ENCODE results near the gene ARL3. TPM values are rescaled to one million over a fixed set of nuclear protein-coding genes. Genes with fewer than 3 reads are reported as not detected.

ARL3 gene
- total RNA-seq (ENCODE audit: unreplicated experiment): 20.3 TPM
- long read RNA-seq, transcript ARL3-201 (6 exons, 3,844 nt): major isoform, 42 of 49 reads
- long read RNA-seq, partial matches to known transcripts: 4 of 49 reads
- long read RNA-seq, other reads (novel, unspliced or antisense): 3 of 49 reads

GRCh38 chr10:102713814-102714620, at the start of gene ARL3:
TSS of gene ARL3 (minus strand) at chr10:102714397. CDS start at chr10:102714275, 122 bp downstream.
- no peak for TF ChIP-seq CTCF (IDR thresholded peaks at IDR 0.05; ENCODE audit: partially characterized antibody, unreplicated experiment)
- peaks cover 5% of the 10 kb centered on the region for H3K27me3 Mint-ChIP-seq (ENCODE audit: unreplicated experiment)
- H3K4me1 Mint-ChIP-seq (ENCODE audit: low read depth, unreplicated experiment): peaks cover 20% of the 10 kb centered on the region
- peak within 1 kb of the TSS; percentile 85 for H3K27ac Mint-ChIP-seq (ENCODE audit: unreplicated experiment)
- H3K9me3 Mint-ChIP-seq (ENCODE audit: unreplicated experiment): peaks cover 11% of the 10 kb centered on the region
- DNase-seq: peak; percentile 97
- no peaks in the 10 kb centered on the region for H3K36me3 Mint-ChIP-seq (ENCODE audit: unreplicated experiment)
- H3K4me3 Mint-ChIP-seq (ENCODE audit: unreplicated experiment): peak within 1 kb of the TSS; percentile 88

GRCh38 chr10:102763037-102763607, 48.9 kb upstream of the ARL3 start:
- Mint-ChIP-seq H3K4me1 (ENCODE audit: low read depth, unreplicated experiment) (no peaks in the 10 kb centered on the region), H3K9me3 (ENCODE audit: unreplicated experiment) (peaks cover 1% of the 10 kb centered on the region), H3K36me3 (ENCODE audit: unreplicated experiment) (no peaks in the 10 kb centered on the region), H3K4me3 (ENCODE audit: unreplicated experiment) (no peak overlapping the region), H3K27ac (ENCODE audit: unreplicated experiment) (no peak overlapping the region), H3K27me3 (ENCODE audit: unreplicated experiment) (no peaks in the 10 kb centered on the region)
- no peak for TF ChIP-seq CTCF (IDR thresholded peaks at IDR 0.05; ENCODE audit: partially characterized antibody, unreplicated experiment)
- no peak for DNase-seq

GRCh38 chr10:102762401-102763015, 48.3 kb upstream of the ARL3 start:
- Mint-ChIP-seq H3K4me3 (ENCODE audit: unreplicated experiment) (no peak overlapping the region), H3K36me3 (ENCODE audit: unreplicated experiment) (no peaks in the 10 kb centered on the region), H3K9me3 (ENCODE audit: unreplicated experiment) (peaks cover 1% of the 10 kb centered on the region), H3K4me1 (ENCODE audit: low read depth, unreplicated experiment) (no peaks in the 10 kb centered on the region), H3K27me3 (ENCODE audit: unreplicated experiment) (no peaks in the 10 kb centered on the region), H3K27ac (ENCODE audit: unreplicated experiment) (no peak overlapping the region)
- no peak for DNase-seq
- no peak for TF ChIP-seq CTCF (IDR thresholded peaks at IDR 0.05; ENCODE audit: partially characterized antibody, unreplicated experiment)

- no peak for DNase-seq
- Mint-ChIP-seq H3K36me3 (ENCODE audit: unreplicated experiment) (no peaks in the 10 kb centered on the region), H3K9me3 (ENCODE audit: unreplicated experiment) (peaks cover 1% of the 10 kb centered on the region), H3K27me3 (ENCODE audit: unreplicated experiment) (no peaks in the 10 kb centered on the region), H3K4me1 (ENCODE audit: low read depth, unreplicated experiment) (no peaks in the 10 kb centered on the region), H3K4me3 (ENCODE audit: unreplicated experiment) (no peak overlapping the region), H3K27ac (ENCODE audit: unreplicated experiment) (no peak overlapping the region)
- no peak for TF ChIP-seq CTCF (IDR thresholded peaks at IDR 0.05; ENCODE audit: partially characterized antibody, unreplicated experiment)
These were observed 47.8 kb upstream of the ARL3 start for GRCh38 chr10:102761981-102762380.
